HG02678 (cell line): ENCODE results near the gene USP25.

Experiments
- ATAC-seq: cut with Tn5 transposase; IDR thresholded peaks from one replicate; pipeline ENCODE4 v1.9.1; 2021; ENCODE audit warnings: mild to moderate bottlenecking, moderate library complexity; ENCODE audit not compliant: unreplicated experiment

Gene USP25

GRCh38 chr21:15755125-15755524 lies 25.3 kb downstream of the USP25 start:
- no peak for ATAC-seq

GRCh38 chr21:15759469-15759868 lies 29.7 kb downstream of the USP25 start:
- no peak for ATAC-seq

- no peak for ATAC-seq
These were observed 31.8 kb downstream of the USP25 start for GRCh38 chr21:15761507-15762100.

GRCh38 chr21:15763359-15763758 lies 33.6 kb downstream of the USP25 start:
- ATAC-seq, result no peak

- no peak for ATAC-seq
These were observed 35.1 kb downstream of the USP25 start for GRCh38 chr21:15764878-15765277.

GRCh38 chr21:15766952-15767603 lies 37.3 kb downstream of the USP25 start:
- ATAC-seq, result no peak

GRCh38 chr21:15768045-15768601 lies 38.3 kb downstream of the USP25 start:
- no peak for ATAC-seq

GRCh38 chr21:15768853-15769252 lies 39.1 kb downstream of the USP25 start:
- ATAC-seq, result no peak

- no peak for ATAC-seq
These were observed 41.5 kb downstream of the USP25 start for GRCh38 chr21:15771311-15771710.

GRCh38 chr21:15772654-15773053 lies 42.9 kb downstream of the USP25 start:
- ATAC-seq, result no peak

- no peak for ATAC-seq
These were observed 44.8 kb downstream of the USP25 start for GRCh38 chr21:15774590-15774989.

- no peak for ATAC-seq
These were observed 45.5 kb downstream of the USP25 start for GRCh38 chr21:15775291-15775690.

GRCh38 chr21:15775981-15776380 lies 46.2 kb downstream of the USP25 start:
- no peak for ATAC-seq

GRCh38 chr21:15776818-15777217 lies 47.0 kb downstream of the USP25 start:
- no peak for ATAC-seq

GRCh38 chr21:15781986-15782385 lies 52.2 kb downstream of the USP25 start:
- ATAC-seq, result no peak

GRCh38 chr21:15788847-15789523 lies 59.2 kb downstream of the USP25 start:
- ATAC-seq, result no peak

GRCh38 chr21:15793109-15793508 lies 63.3 kb downstream of the USP25 start:
- no peak for ATAC-seq

- no peak for ATAC-seq
These were observed 63.9 kb downstream of the USP25 start for GRCh38 chr21:15793550-15794235.

- ATAC-seq, result no peak
These were observed 64.6 kb downstream of the USP25 start for GRCh38 chr21:15794277-15794912.

- ATAC-seq, result no peak
These were observed 65.8 kb downstream of the USP25 start for GRCh38 chr21:15795533-15795932.
